Lower leg skin (tissue), 3 donors: ENCODE results near the gene ATAD2B.

Experiments
- POLR2A ChIP-seq, 2 donors: fragments of 450-650 bp; IDR thresholded peaks; one replicate each; pipeline ENCODE4 v1.6.1; 2016 to 2017; ENCODE audit warnings: antibody characterized with exemption in 2 of 2, mild to moderate bottlenecking in 1 of 2, moderate library complexity in 1 of 2
- TF ChIP-seq, protein P1 (sequence below), 3 donors: fragments of 450-650 bp; IDR thresholded peaks; one replicate each; pipeline ENCODE4 v1.5.1; 2016; ENCODE audit warnings: antibody characterized with exemption in 3 of 3, mild to moderate bottlenecking in 3 of 3, moderate library complexity in 2 of 3

DNA sequence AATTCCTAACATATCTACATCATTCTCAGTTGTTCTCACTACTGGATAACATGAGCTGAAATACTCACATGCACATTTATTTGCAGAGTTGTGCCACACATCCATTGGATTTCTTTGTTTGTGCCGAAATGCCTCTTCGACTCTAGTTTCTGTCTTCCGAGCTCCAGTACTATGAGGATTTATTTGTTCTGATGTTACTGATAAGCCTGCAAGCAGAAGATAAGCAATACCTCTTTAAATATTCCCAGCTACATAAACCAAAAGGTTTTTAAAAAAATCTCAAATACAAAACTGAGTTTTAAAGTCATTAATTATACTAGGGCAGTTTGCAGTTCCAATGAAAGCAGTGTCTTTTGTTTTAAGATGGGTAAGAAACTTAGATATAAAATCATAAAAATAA is 164.8 kb downstream of the ATAD2B start:
- TF ChIP-seq, protein P1, sequence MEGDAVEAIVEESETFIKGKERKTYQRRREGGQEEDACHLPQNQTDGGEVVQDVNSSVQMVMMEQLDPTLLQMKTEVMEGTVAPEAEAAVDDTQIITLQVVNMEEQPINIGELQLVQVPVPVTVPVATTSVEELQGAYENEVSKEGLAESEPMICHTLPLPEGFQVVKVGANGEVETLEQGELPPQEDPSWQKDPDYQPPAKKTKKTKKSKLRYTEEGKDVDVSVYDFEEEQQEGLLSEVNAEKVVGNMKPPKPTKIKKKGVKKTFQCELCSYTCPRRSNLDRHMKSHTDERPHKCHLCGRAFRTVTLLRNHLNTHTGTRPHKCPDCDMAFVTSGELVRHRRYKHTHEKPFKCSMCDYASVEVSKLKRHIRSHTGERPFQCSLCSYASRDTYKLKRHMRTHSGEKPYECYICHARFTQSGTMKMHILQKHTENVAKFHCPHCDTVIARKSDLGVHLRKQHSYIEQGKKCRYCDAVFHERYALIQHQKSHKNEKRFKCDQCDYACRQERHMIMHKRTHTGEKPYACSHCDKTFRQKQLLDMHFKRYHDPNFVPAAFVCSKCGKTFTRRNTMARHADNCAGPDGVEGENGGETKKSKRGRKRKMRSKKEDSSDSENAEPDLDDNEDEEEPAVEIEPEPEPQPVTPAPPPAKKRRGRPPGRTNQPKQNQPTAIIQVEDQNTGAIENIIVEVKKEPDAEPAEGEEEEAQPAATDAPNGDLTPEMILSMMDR (IDR thresholded peaks at IDR 0.05): no peak
- no peak for TF ChIP-seq POLR2A (IDR thresholded peaks at IDR 0.05)
